Effector memory CD8-positive, alpha-beta T cell (primary cell): Measurements from ENCODE around the gene ATP5IF1.

Source experiments
- ATAC-seq: fragments of 150-1000 bp; cut with Tn5 transposase; replicated peaks from 2 replicates; pipeline ENCODE4 v1.10.0; 2021; ENCODE audit warnings: mild to moderate bottlenecking, moderate library complexity
- DNase-seq, 3 experiments: peaks; one replicate each; pipeline ENCODE4 v3.0.0; 2021
- H3K27ac Mint-ChIP-seq, 2 donors: one replicate each; pipeline ENCODE4 v1.8.0; 2022; ENCODE audit warnings: mild to moderate bottlenecking in 2 of 2, mixed read lengths in 2 of 2, moderate library complexity in 2 of 2
- H3K27me3 Mint-ChIP-seq, 2 donors: one replicate each; pipeline ENCODE4 v1.8.0; 2022; ENCODE audit warnings: mixed read lengths in 2 of 2
- H3K36me3 Mint-ChIP-seq: one replicate; pipeline ENCODE4 v1.8.0; 2022; ENCODE audit warnings: mild to moderate bottlenecking, moderate library complexity, mixed read lengths; ENCODE audit not compliant: insufficient read depth
- H3K4me1 Mint-ChIP-seq, 2 donors: one replicate each; pipeline ENCODE4 v1.8.0; 2022; ENCODE audit warnings: low read depth in 2 of 2, mixed read lengths in 2 of 2
- H3K4me3 Mint-ChIP-seq, 2 donors: one replicate each; pipeline ENCODE4 v1.8.0; 2022; ENCODE audit warnings: mild to moderate bottlenecking in 2 of 2, mixed read lengths in 2 of 2, moderate library complexity in 2 of 2
- H3K9me3 Mint-ChIP-seq, 2 donors: one replicate each; pipeline ENCODE4 v1.8.0; 2022; ENCODE audit warnings: mixed read lengths in 2 of 2

Gene ATP5IF1

GRCh38 chr1:28208818-28209441 is 27.0 kb upstream of the ATP5IF1 start:
- Mint-ChIP-seq H3K4me3 (no peak overlapping the region), H3K36me3 (peaks cover 58% of the 10 kb centered on the region)

GRCh38 chr1:28209700-28210099 is 26.2 kb upstream of the ATP5IF1 start:
- H3K4me1 Mint-ChIP-seq, result peaks cover 0 to 6% of the 10 kb centered on the region in 2 donors
- peak overlapping the region; percentile 20 to 28 for H3K27ac Mint-ChIP-seq
- no peak for ATAC-seq
- H3K4me3 Mint-ChIP-seq, result no peak overlapping the region
- H3K36me3 Mint-ChIP-seq, result peaks cover 56% of the 10 kb centered on the region
- no peak for DNase-seq
- H3K9me3 Mint-ChIP-seq, result no peaks in the 10 kb centered on the region
- no peaks in the 10 kb centered on the region for H3K27me3 Mint-ChIP-seq

More at GRCh38 chr1:28208818-28209441, 27.0 kb upstream of the ATP5IF1 start:
- peak; percentile 89 for ATAC-seq
- Mint-ChIP-seq H3K4me1 (peaks cover 0 to 6% of the 10 kb centered on the region in 2 donors), H3K9me3 (no peaks in the 10 kb centered on the region), H3K27ac (peak overlapping the region; percentile 20 to 28), H3K27me3 (no peaks in the 10 kb centered on the region)
- DNase-seq, result peak; percentile 59 to 69 (median 62)

- no peaks in the 10 kb centered on the region for H3K27me3 Mint-ChIP-seq
- H3K4me1 Mint-ChIP-seq, result peaks cover 0 to 4% of the 10 kb centered on the region in 2 donors
- no peak for DNase-seq
- H3K27ac Mint-ChIP-seq, result no peak overlapping the region
- peaks cover 64% of the 10 kb centered on the region for H3K36me3 Mint-ChIP-seq
- ATAC-seq, result no peak
- H3K4me3 Mint-ChIP-seq, result no peak overlapping the region
- no peaks in the 10 kb centered on the region for H3K9me3 Mint-ChIP-seq
These were observed 22.6 kb upstream of the ATP5IF1 start for GRCh38 chr1:28213315-28213714.

GRCh38 chr1:28229089-28229488 is 6.8 kb upstream of the ATP5IF1 start:
- no peaks in the 10 kb centered on the region for H3K9me3 Mint-ChIP-seq
- no peak for DNase-seq
- no peak for ATAC-seq
- H3K4me3 Mint-ChIP-seq, result no peak overlapping the region
- peaks cover 11 to 19% of the 10 kb centered on the region in 2 donors for H3K4me1 Mint-ChIP-seq
- peak overlapping the region in 1 of 2 donors; percentile 82 for H3K27ac Mint-ChIP-seq
- peaks cover 61% of the 10 kb centered on the region for H3K36me3 Mint-ChIP-seq
- no peaks in the 10 kb centered on the region for H3K27me3 Mint-ChIP-seq

GRCh38 chr1:28229996-28230395 is 5.9 kb upstream of the ATP5IF1 start:
- ATAC-seq, result no peak
- Mint-ChIP-seq H3K27me3 (no peaks in the 10 kb centered on the region), H3K9me3 (no peaks in the 10 kb centered on the region), H3K4me3 (peak overlapping the region in 1 of 2 donors; percentile 27), H3K4me1 (peaks cover 11 to 19% of the 10 kb centered on the region in 2 donors), H3K27ac (no peak overlapping the region), H3K36me3 (peaks cover 55% of the 10 kb centered on the region)
- no peak for DNase-seq

- Mint-ChIP-seq H3K4me3 (peak within 1 kb of the TSS; percentile 99 to 100), H3K36me3 (peaks cover 28% of the 10 kb centered on the region), H3K9me3 (no peaks in the 10 kb centered on the region), H3K4me1 (peaks cover 11 to 15% of the 10 kb centered on the region in 2 donors), H3K27me3 (no peaks in the 10 kb centered on the region), H3K27ac (peak within 1 kb of the TSS; percentile 99)
- ATAC-seq (peak; percentile 64), DNase-seq (peak; percentile 88 to 94 (median 89))
These were observed 3.2 kb upstream of the ATP5IF1 start, which contains the start of gene DNAJC8 for GRCh38 chr1:28232558-28233263. DNAJC8 (minus strand) TSS chr1:28233029; CDS start chr1:28232998, 31 bp downstream.

- Mint-ChIP-seq H3K27ac (peak overlapping the region; percentile 99), H3K4me3 (peak overlapping the region; percentile 99 to 100), H3K4me1 (peaks cover 11 to 15% of the 10 kb centered on the region in 2 donors), H3K27me3 (no peaks in the 10 kb centered on the region), H3K36me3 (peaks cover 26% of the 10 kb centered on the region), H3K9me3 (no peaks in the 10 kb centered on the region)
- no peak for ATAC-seq
- DNase-seq, result no peak
These were observed 2.7 kb upstream of the ATP5IF1 start for GRCh38 chr1:28233264-28233606.

- peaks cover 14% of the 10 kb centered on the region for H3K36me3 Mint-ChIP-seq
- no peaks in the 10 kb centered on the region for H3K27me3 Mint-ChIP-seq
- DNase-seq (no peak), ATAC-seq (no peak)
- no peak overlapping the region for H3K27ac Mint-ChIP-seq
- peaks cover 10 to 11% of the 10 kb centered on the region in 2 donors for H3K4me1 Mint-ChIP-seq
- H3K4me3 Mint-ChIP-seq, result no peak overlapping the region
- H3K9me3 Mint-ChIP-seq, result no peaks in the 10 kb centered on the region
These were observed 865 bp downstream of the ATP5IF1 start for GRCh38 chr1:28236656-28237322.

GRCh38 chr1:28239004-28239403 is 3.1 kb downstream of the ATP5IF1 start:
- Mint-ChIP-seq H3K27me3 (no peaks in the 10 kb centered on the region), H3K4me3 (no peak overlapping the region), H3K27ac (no peak overlapping the region), H3K9me3 (no peaks in the 10 kb centered on the region), H3K4me1 (peaks cover 5 to 8% of the 10 kb centered on the region in 2 donors), H3K36me3 (peaks cover 14% of the 10 kb centered on the region)
- no peak for DNase-seq
- no peak for ATAC-seq

- Mint-ChIP-seq H3K4me3 (no peak overlapping the region), H3K9me3 (no peaks in the 10 kb centered on the region), H3K4me1 (peaks cover 11 to 16% of the 10 kb centered on the region in 2 donors), H3K27me3 (no peaks in the 10 kb centered on the region), H3K36me3 (peaks cover 14% of the 10 kb centered on the region), H3K27ac (no peak overlapping the region)
- DNase-seq (no peak), ATAC-seq (no peak)
These were observed 4.1 kb downstream of the ATP5IF1 start for GRCh38 chr1:28240024-28240423.

- Mint-ChIP-seq H3K4me1 (peaks cover 17 to 22% of the 10 kb centered on the region in 2 donors), H3K27ac (no peak overlapping the region), H3K36me3 (peaks cover 21% of the 10 kb centered on the region), H3K27me3 (no peaks in the 10 kb centered on the region), H3K9me3 (no peaks in the 10 kb centered on the region), H3K4me3 (no peak overlapping the region)
- DNase-seq (no peak), ATAC-seq (no peak)
These were observed 5.8 kb downstream of the ATP5IF1 start for GRCh38 chr1:28241638-28242241.

GRCh38 chr1:28243685-28244311 is 7.9 kb downstream of the ATP5IF1 start:
- Mint-ChIP-seq H3K27me3 (no peaks in the 10 kb centered on the region), H3K27ac (peak overlapping the region; percentile 83 to 99), H3K9me3 (no peaks in the 10 kb centered on the region), H3K4me1 (peaks cover 32 to 38% of the 10 kb centered on the region in 2 donors), H3K36me3 (peaks cover 29% of the 10 kb centered on the region), H3K4me3 (peak overlapping the region; percentile 35 to 77)
- DNase-seq (no peak), ATAC-seq (no peak)
